ENCODE results near the gene ADARB1. TPM values are rescaled to one million over a fixed set of nuclear protein-coding genes. Genes with fewer than 3 reads are reported as not detected.

ADARB1 gene
- total and polyA plus RNA-seq, 2 experiments from 2014 or later = 4.8 to 14.8 TPM

GRCh38 chr21:45143855-45144254 is 69.5 kb downstream of the ADARB1 start (continued):
- TF ChIP-seq ZNF462 (CRISPR knock-in tag; IDR thresholded peaks at IDR 0.05) = no peak
- TF ChIP-seq CREB1 (CRISPR knock-in tag; IDR thresholded peaks at IDR 0.05; ENCODE audit: low read depth) = no peak

- H3K27me3 ChIP-seq (ENCODE audit: insufficient read depth) = no peaks in the 10 kb centered on the region
- H3K4me2 ChIP-seq = no peak overlapping the region
- no peaks in the 10 kb centered on the region for H3F3A ChIP-seq (replicated peaks; ENCODE audit: low read depth)
- H3K4me1 ChIP-seq (ENCODE audit: insufficient read depth) = no peaks in the 10 kb centered on the region
- no peaks in the 10 kb centered on the region for H3K9me2 ChIP-seq (ENCODE audit: insufficient read depth)
- Mint-ChIP-seq H3K27me3 (ENCODE audit: insufficient read depth, low read depth, poor library complexity) (peaks cover 3% of the 10 kb centered on the region), H3K4me1 (no peaks in the 10 kb centered on the region; the same call in 2 of the 3 replicates), H3K9me3 (no peaks in the 10 kb centered on the region), H3K27ac (no peak overlapping the region), H3K4me3 (no peak overlapping the region), H3K36me3 (ENCODE audit: low read depth) (no peaks in the 10 kb centered on the region)
- no peaks in the 10 kb centered on the region for H3K36me3 ChIP-seq (ENCODE audit: insufficient read depth)
- ATAC-seq (no peak), DNase-seq (ENCODE audit: low spot score) (no peak)
- no peaks in the 10 kb centered on the region for H3K79me2 ChIP-seq (replicated peaks; ENCODE audit: insufficient read depth)
- H3K4me3 ChIP-seq = no peak overlapping the region
- no peak overlapping the region for H2AFZ ChIP-seq
- H4K20me1 ChIP-seq (replicated peaks; ENCODE audit: insufficient read depth) = no peaks in the 10 kb centered on the region
- no peak overlapping the region for H3K27ac ChIP-seq (ENCODE audit: low read depth)
- TF ChIP-seq CREB1 (CRISPR knock-in tag; IDR thresholded peaks at IDR 0.05; ENCODE audit: low read depth) (no peak), EZH2 (IDR thresholded peaks at IDR 0.05; ENCODE audit: low read depth, unreplicated experiment) (no peak), ZNF331 (CRISPR knock-in tag; IDR thresholded peaks at IDR 0.05; ENCODE audit: low read depth) (no peak), JUNB (IDR thresholded peaks at IDR 0.05; ENCODE audit: unreplicated experiment) (no peak), STAT1 (IDR thresholded peaks at IDR 0.05; ENCODE audit: unreplicated experiment) (no peak), POLR2AphosphoS5 (IDR thresholded peaks at IDR 0.05; ENCODE audit: low read depth) (no peak), ZNF114 (CRISPR knock-in tag; IDR thresholded peaks at IDR 0.05) (no peak), ZNF462 (CRISPR knock-in tag; IDR thresholded peaks at IDR 0.05) (no peak), NANOG (IDR thresholded peaks at IDR 0.05; ENCODE audit: borderline replicate concordance) (no peak), EZH2phosphoT487 (IDR thresholded peaks at IDR 0.05; ENCODE audit: unreplicated experiment) (no peak)
These were observed 70.8 kb downstream of the ADARB1 start for GRCh38 chr21:45145146-45145545.
